HG02642 (cell line): ENCODE data around the gene RNU6-1.

Source experiments
- ATAC-seq: cut with Tn5 transposase; IDR thresholded peaks from one replicate; pipeline ENCODE4 v1.9.1; 2021; ENCODE audit warnings: mild to moderate bottlenecking; ENCODE audit not compliant: unreplicated experiment, poor library complexity

The RNU6-1 gene

GRCh38 chr15:67859331-67859946, 19.6 kb upstream of the RNU6-1 start:
- ATAC-seq: no peak

GRCh38 chr15:67857220-67857619, 17.4 kb upstream of the RNU6-1 start:
- no peak for ATAC-seq

- no peak for ATAC-seq
Observed at GRCh38 chr15:67855842-67856241, 16.0 kb upstream of the RNU6-1 start.

GRCh38 chr15:67854358-67854757, 14.5 kb upstream of the RNU6-1 start:
- ATAC-seq: no peak

- no peak for ATAC-seq
Observed at GRCh38 chr15:67853454-67853853, 13.6 kb upstream of the RNU6-1 start.

- no peak for ATAC-seq
Observed at GRCh38 chr15:67852418-67852817, 12.6 kb upstream of the RNU6-1 start.

- ATAC-seq: no peak
Observed at GRCh38 chr15:67850994-67851571, 11.2 kb upstream of the RNU6-1 start.

GRCh38 chr15:67850336-67850735, 10.5 kb upstream of the RNU6-1 start:
- no peak for ATAC-seq

GRCh38 chr15:67849538-67849937, 9.7 kb upstream of the RNU6-1 start:
- ATAC-seq: no peak

GRCh38 chr15:67845974-67846373, 6.1 kb upstream of the RNU6-1 start:
- no peak for ATAC-seq

- no peak for ATAC-seq
Observed at GRCh38 chr15:67843571-67844387, 3.9 kb upstream of the RNU6-1 start.

- ATAC-seq: no peak
Observed at GRCh38 chr15:67843092-67843501, 3.3 kb upstream of the RNU6-1 start.

- ATAC-seq: no peak
Observed at GRCh38 chr15:67841513-67841762, 1.6 kb upstream of the RNU6-1 start.

GRCh38 chr15:67840749-67841512, 1.1 kb upstream of the RNU6-1 start:
- ATAC-seq: no peak

- ATAC-seq: no peak
Observed at GRCh38 chr15:67839499-67839928, 331 bp downstream of the RNU6-1 start.

GRCh38 chr15:67838789-67839332, 984 bp downstream of the RNU6-1 start:
- no peak for ATAC-seq

GRCh38 chr15:67836955-67837354, 2.9 kb downstream of the RNU6-1 start:
- no peak for ATAC-seq

- ATAC-seq: no peak
Observed at GRCh38 chr15:67836477-67836876, 3.4 kb downstream of the RNU6-1 start.

GRCh38 chr15:67836134-67836455, 3.8 kb downstream of the RNU6-1 start:
- no peak for ATAC-seq

- ATAC-seq: no peak
Observed at GRCh38 chr15:67835297-67836133, 4.3 kb downstream of the RNU6-1 start.
